H9 (cell line): ENCODE measurements around the gene HORMAD2. TPM values are rescaled to one million over a fixed set of nuclear protein-coding genes. Genes with fewer than 3 reads are reported as not detected.

Experiments
- DNase-seq: peaks from one replicate; pipeline ENCODE4 v3.0.0-alpha.2; 2017
- H2AFZ ChIP-seq: one replicate; pipeline ENCODE4 v1.6.1; 2013; ENCODE audit warnings: mild to moderate bottlenecking, low read length, control low read depth, moderate library complexity
- H2AK5ac ChIP-seq: 2 replicates; pipeline ENCODE4 v1.6.1; 2013; ENCODE audit warnings: low read length, control low read depth, mixed read lengths; ENCODE audit not compliant: insufficient read length
- H2BK120ac ChIP-seq: one replicate; pipeline ENCODE4 v1.6.1; 2013; ENCODE audit warnings: low read depth, mild to moderate bottlenecking, low read length, control low read depth, inconsistent platforms; ENCODE audit not compliant: poor library complexity, severe bottlenecking
- H2BK12ac ChIP-seq: 2 replicates; pipeline ENCODE4 v1.6.1; 2013; ENCODE audit warnings: low read length, control low read depth, mixed read lengths, low read depth; ENCODE audit not compliant: insufficient read length
- H2BK15ac ChIP-seq: 2 replicates; pipeline ENCODE4 v1.6.1; 2013; ENCODE audit warnings: low read depth, low read length, control low read depth
- H2BK20ac ChIP-seq: one replicate; pipeline ENCODE4 v1.6.1; 2013; ENCODE audit warnings: low read depth, mild to moderate bottlenecking, low read length, control low read depth, inconsistent platforms; ENCODE audit not compliant: poor library complexity, severe bottlenecking
- H2BK5ac ChIP-seq: 2 replicates; pipeline ENCODE4 v1.6.1; 2013; ENCODE audit warnings: low read length, control low read depth, mixed read lengths; ENCODE audit not compliant: insufficient read length
- H3K14ac ChIP-seq: 2 replicates; pipeline ENCODE4 v1.6.1; 2013; ENCODE audit warnings: low read length, control low read depth; ENCODE audit not compliant: insufficient read depth
- H3K18ac ChIP-seq: 2 replicates; pipeline ENCODE4 v1.6.1; 2013; ENCODE audit warnings: low read depth, mild to moderate bottlenecking, mixed read lengths, low read length, control low read depth; ENCODE audit not compliant: insufficient read length
- H3K23ac ChIP-seq: 2 replicates; pipeline ENCODE4 v1.6.1; 2013; ENCODE audit warnings: low read length, control low read depth, mixed read lengths, low read depth; ENCODE audit not compliant: insufficient read length
- H3K23me2 ChIP-seq: 2 replicates; pipeline ENCODE4 v1.6.1; 2013; ENCODE audit warnings: low read depth, mild to moderate bottlenecking, mixed read lengths, low read length, control low read depth; ENCODE audit not compliant: insufficient read length, poor library complexity, severe bottlenecking
- H3K27ac ChIP-seq: 2 replicates; pipeline ENCODE4 v1.5.1; 2013; ENCODE audit warnings: low read length, control low read depth, mixed read lengths, low read depth; ENCODE audit not compliant: insufficient read length
- H3K27me3 ChIP-seq: 2 replicates; pipeline ENCODE4 v1.6.1; 2013; ENCODE audit warnings: low read length, control low read depth, inconsistent platforms; ENCODE audit not compliant: insufficient read depth
- H3K4ac ChIP-seq: 2 replicates; pipeline ENCODE4 v1.6.1; 2013; ENCODE audit warnings: low read depth, mild to moderate bottlenecking, control low read depth, inconsistent platforms, low read length, moderate library complexity
- H3K4me1 ChIP-seq: 2 replicates; pipeline ENCODE4 v1.6.1; 2013; ENCODE audit warnings: low read length, control low read depth, inconsistent platforms; ENCODE audit not compliant: insufficient read depth
- H3K4me2 ChIP-seq: 2 replicates; pipeline ENCODE4 v1.6.1; 2013; ENCODE audit warnings: low read length, control low read depth, mixed read lengths; ENCODE audit not compliant: insufficient read length, insufficient read depth
- H3K56ac ChIP-seq: 2 replicates; pipeline ENCODE4 v1.6.1; 2013; ENCODE audit warnings: low read depth, mild to moderate bottlenecking, mixed read lengths, low read length, control low read depth; ENCODE audit not compliant: insufficient read length
- H3K79me1 ChIP-seq: 2 replicates; pipeline ENCODE4 v1.6.1; 2013; ENCODE audit warnings: low read depth, mild to moderate bottlenecking, moderate library complexity, low read length, control low read depth, inconsistent platforms; ENCODE audit not compliant: insufficient read depth, poor library complexity, severe bottlenecking
- H3K79me2 ChIP-seq: 2 replicates; pipeline ENCODE4 v1.6.1; 2013; ENCODE audit warnings: low read length, control low read depth, inconsistent platforms; ENCODE audit not compliant: insufficient read depth
- H3K9ac ChIP-seq: 2 replicates; pipeline ENCODE4 v1.6.1; 2013; ENCODE audit warnings: low read length, control low read depth, mixed read lengths; ENCODE audit not compliant: insufficient read length; ENCODE audit errors: extremely low read depth
- H3K9me3 ChIP-seq: one replicate; pipeline ENCODE4 v1.6.1; 2013; ENCODE audit warnings: low read depth, low read length, inconsistent platforms; ENCODE audit not compliant: control insufficient read depth
- H3T11ph ChIP-seq: one replicate; pipeline ENCODE4 v1.6.1; 2013; ENCODE audit warnings: mild to moderate bottlenecking, low read length, control low read depth, inconsistent platforms
- H4K20me1 ChIP-seq: one replicate; pipeline ENCODE4 v1.6.1; 2013; ENCODE audit not compliant: control insufficient read depth, insufficient read length, insufficient read depth
- H4K5ac ChIP-seq: 2 replicates; pipeline ENCODE4 v1.6.1; 2013; ENCODE audit warnings: low read depth, mild to moderate bottlenecking, mixed read lengths, low read length, control low read depth; ENCODE audit not compliant: insufficient read length
- H4K8ac ChIP-seq: replicated peaks from 2 replicates; pipeline ENCODE4 v1.6.1; 2013; ENCODE audit warnings: low read length, control low read depth, mixed read lengths, low read depth; ENCODE audit not compliant: insufficient read length
- H4K91ac ChIP-seq: 2 replicates; pipeline ENCODE4 v1.6.1; 2013; ENCODE audit warnings: low read depth, mild to moderate bottlenecking, moderate library complexity, mixed read lengths, low read length, control low read depth; ENCODE audit not compliant: insufficient read length
- H3K27ac Mint-ChIP-seq, 3 experiments: 2 replicates in 2 of 3; 3 replicates in 1 of 3; pipeline ENCODE4 v1.8.0; 2020 to 2021; ENCODE audit warnings: mixed read lengths in 3 of 3, mild to moderate bottlenecking in 1 of 3, moderate library complexity in 1 of 3
- H3K27me3 Mint-ChIP-seq: 2 replicates; pipeline ENCODE4 v1.8.0; 2021; ENCODE audit warnings: low read depth, mild to moderate bottlenecking, moderate library complexity, mixed read lengths
- H3K36me3 Mint-ChIP-seq, 3 experiments: 2 replicates in 2 of 3; 3 replicates in 1 of 3; pipeline ENCODE4 v1.8.0; 2020 to 2021; ENCODE audit warnings: low read depth in 3 of 3, mixed read lengths in 3 of 3; ENCODE audit not compliant: insufficient read depth in 1 of 3
- H3K4me1 Mint-ChIP-seq, 2 experiments: 2 replicates each; pipeline ENCODE4 v1.8.0; 2020; ENCODE audit warnings: mixed read lengths in 2 of 2
- H3K4me3 Mint-ChIP-seq, 2 experiments: 2 replicates in 1 of 2; 3 replicates in 1 of 2; pipeline ENCODE4 v1.8.0; 2020 to 2021; ENCODE audit warnings: mild to moderate bottlenecking in 2 of 2, mixed read lengths in 2 of 2, moderate library complexity in 1 of 2
- H3K9me3 Mint-ChIP-seq, 2 experiments: 2 replicates in 1 of 2; 3 replicates in 1 of 2; pipeline ENCODE4 v1.8.0; 2020; ENCODE audit warnings: mild to moderate bottlenecking in 2 of 2, mixed read lengths in 2 of 2, moderate library complexity in 1 of 2
- CTCF ChIP-seq: fragments of 200-600 bp; sonication (generic); conservative IDR thresholded peaks from 3 replicates; pipeline ENCODE4 v1.8.0; 2021; ENCODE audit warnings: antibody characterized with exemption, mild to moderate bottlenecking
- WGBS: extraction: QIAGEN DNeasy Blood & Tissue Kit; methylation state at CpG from one replicate; pipeline ENCODE4 v1.1.7; 2013; ENCODE audit warnings: missing lambda C conversion rate, low lambda C conversion rate, mixed read lengths; ENCODE audit not compliant: insufficient read length; ENCODE audit errors: extremely low coverage; 5-methylcytosine and 5-hydroxymethylcytosine counted together
- total RNA-seq: library from RNA; stranded (reverse); gene quantifications from 2 replicates; pipeline ENCODE4 v1.2.1, GENCODE V29; 2021

The HORMAD2 gene
- total RNA-seq, 1 experiment from 2014 or later, result not detected

- H3K14ac ChIP-seq, result no peak overlapping the region
- no peak overlapping the region for H3K18ac ChIP-seq
- H3K23me2 ChIP-seq, result no peaks in the 10 kb centered on the region
- H2BK5ac ChIP-seq, result no peak overlapping the region
- no CpG with 5 or more reads among the region's 1 CpG for WGBS
- no peak overlapping the region for H4K5ac ChIP-seq
- H3K4me2 ChIP-seq, result no peak overlapping the region
- Mint-ChIP-seq H3K27me3 (no peaks in the 10 kb centered on the region), H3K27ac (no peak overlapping the region), H3K36me3 (peaks cover 2 to 5% (median 4%) of the 10 kb centered on the region in 3 experiments; a peak in 5 of 7 replicates), H3K9me3 (peaks cover 24 to 31% of the 10 kb centered on the region in 2 experiments), H3K4me3 (no peak overlapping the region), H3K4me1 (no peaks in the 10 kb centered on the region)
- H2BK20ac ChIP-seq, result no peak overlapping the region
- no peaks in the 10 kb centered on the region for H3K27me3 ChIP-seq
- H4K91ac ChIP-seq, result no peak overlapping the region
- no peak overlapping the region for H2AFZ ChIP-seq
- H4K8ac ChIP-seq, result no peak overlapping the region
- H3K4ac ChIP-seq, result no peak overlapping the region
- TF ChIP-seq CTCF, result no peak
- no peak overlapping the region for H2AK5ac ChIP-seq
- H3K4me1 ChIP-seq, result no peaks in the 10 kb centered on the region
- H3T11ph ChIP-seq, result no peak overlapping the region
- H2BK12ac ChIP-seq, result no peak overlapping the region
- H4K20me1 ChIP-seq, result no peaks in the 10 kb centered on the region
- no peaks in the 10 kb centered on the region for H3K9me3 ChIP-seq
- H3K23ac ChIP-seq, result no peak overlapping the region
- DNase-seq, result no peak
- no peak overlapping the region for H3K27ac ChIP-seq
- H3K9ac ChIP-seq, result no peak overlapping the region
- H2BK15ac ChIP-seq, result no peak overlapping the region
- H2BK120ac ChIP-seq, result no peak overlapping the region
- H3K79me2 ChIP-seq, result no peaks in the 10 kb centered on the region
- H3K56ac ChIP-seq, result no peak overlapping the region
- no peaks in the 10 kb centered on the region for H3K79me1 ChIP-seq
Measured at GRCh38 chr22:30062950-30063349, 17.3 kb upstream of the HORMAD2 start.
